NCI-H1417 treated with DMSO at 0.1 percent for 48 hours (cell line): ENCODE results near the gene TSFM.
A peak's percentile ranks its signal among the peaks of the same experiment; 100 is the strongest.

Experiments
- DNase-seq: peaks from one replicate; lab custom pipeline; 2025; lab: John Stamatoyannopoulos, UW

Gene TSFM

GRCh38 chr12:57746025-57746424 is 36.6 kb upstream of the TSFM start:
- no peak for DNase-seq

- no peak for DNase-seq
Observed at GRCh38 chr12:57749061-57749460, 33.5 kb upstream of the TSFM start.

GRCh38 chr12:57750561-57751431 is 31.8 kb upstream of the TSFM start:
- no peak for DNase-seq

- DNase-seq, result no peak
Observed at GRCh38 chr12:57751432-57751787, 31.2 kb upstream of the TSFM start.

- DNase-seq, result peak; percentile 98
Observed at GRCh38 chr12:57751788-57752667, 30.6 kb upstream of the TSFM start, which contains the start of gene CDK4. Gene CDK4, minus strand, starts transcription at chr12:57752310. Its CDS starts 593 bp downstream, at chr12:57751717.

- DNase-seq, result no peak
Observed at GRCh38 chr12:57752668-57753000, 30.0 kb upstream of the TSFM start.

GRCh38 chr12:57753756-57754337 is 28.7 kb upstream of the TSFM start:
- no peak for DNase-seq

GRCh38 chr12:57754411-57755193 is 28.0 kb upstream of the TSFM start, which contains the start of gene MARCHF9:
Gene MARCHF9, plus strand, starts transcription at chr12:57755103. Its CDS starts 426 bp downstream, at chr12:57755529.
- DNase-seq, result peak; percentile 74

GRCh38 chr12:57755194-57755453 is 27.5 kb upstream of the TSFM start:
- no peak for DNase-seq

GRCh38 chr12:57755454-57756372 is 26.9 kb upstream of the TSFM start:
- DNase-seq, result no peak

- no peak for DNase-seq
Observed at GRCh38 chr12:57756406-57757341, 25.9 kb upstream of the TSFM start.

- no peak for DNase-seq
Observed at GRCh38 chr12:57757771-57758170, 24.8 kb upstream of the TSFM start.

GRCh38 chr12:57758552-57759359 is 23.8 kb upstream of the TSFM start:
- DNase-seq, result no peak

GRCh38 chr12:57759360-57759980 is 23.1 kb upstream of the TSFM start:
- DNase-seq, result no peak

- DNase-seq, result no peak
Observed at GRCh38 chr12:57760347-57760982, 22.1 kb upstream of the TSFM start.

GRCh38 chr12:57761391-57761998 is 21.1 kb upstream of the TSFM start:
- no peak for DNase-seq

- no peak for DNase-seq
Observed at GRCh38 chr12:57762463-57762862, 20.1 kb upstream of the TSFM start.
